ENCODE data around the gene MMP11.

GRCh38 chr22:23749841-23750301, 22.8 kb upstream of the MMP11 start:
- TF ChIP-seq CTCF (IDR thresholded peaks at IDR 0.05): no peak
- no peak for TF ChIP-seq POLR2A (IDR thresholded peaks at IDR 0.05)
